MCF 10A (cell line): Measurements from ENCODE around the gene CLIP1. TPM values are rescaled to one million over a fixed set of nuclear protein-coding genes. Genes with fewer than 3 reads are reported as not detected.
"Not testable (repeated sequence)": the region's sequence is repeated elsewhere in the genome, so short reads cannot be mapped to it uniquely, and the experiment has no call there.

Experiments used
- BruUV-seq: library from RNA; stranded (reverse); fragments of 400-500 nt; replicated peaks from 2 replicates; lab custom pipeline; 2021; lab: Mats Ljungman, UMichigan
- CTCF ChIA-PET: fragments of 300-600 bp; sonication (Branson Sonifier 250); formaldehyde crosslinking; extraction: SDS; loops from one replicate; lab custom pipeline; 2021; ENCODE audit warnings: antibody characterized with exemption, inconsistent platforms; lab: Yijun Ruan, JAX
- POLR2A ChIA-PET: fragments of 300-600, 350-650 bp; sonication (Branson Sonifier 250); formaldehyde crosslinking; extraction: SDS; loops from one replicate; lab custom pipeline; 2020; ENCODE audit warnings: antibody characterized with exemption, inconsistent platforms; lab: Yijun Ruan, JAX
- DNase-seq: peaks from one replicate; pipeline ENCODE4 v3.0.0-alpha.2; 2018; ENCODE audit not compliant: unreplicated experiment
- H3K27ac Mint-ChIP-seq: one replicate; pipeline ENCODE4 v1.8.0; 2022; ENCODE audit warnings: mild to moderate bottlenecking, low read depth, mixed read lengths; ENCODE audit not compliant: unreplicated experiment
- H3K27me3 Mint-ChIP-seq: one replicate; pipeline ENCODE4 v1.8.0; 2022; ENCODE audit warnings: mixed read lengths; ENCODE audit not compliant: insufficient read depth, unreplicated experiment
- H3K36me3 Mint-ChIP-seq: one replicate; pipeline ENCODE4 v1.8.0; 2022; ENCODE audit warnings: mild to moderate bottlenecking, moderate library complexity, mixed read lengths; ENCODE audit not compliant: insufficient read depth, unreplicated experiment
- H3K4me1 Mint-ChIP-seq: one replicate; pipeline ENCODE4 v1.8.0; 2022; ENCODE audit warnings: mixed read lengths; ENCODE audit not compliant: insufficient read depth, unreplicated experiment
- H3K4me3 Mint-ChIP-seq: one replicate; pipeline ENCODE4 v1.8.0; 2022; ENCODE audit warnings: mild to moderate bottlenecking, moderate library complexity, mixed read lengths; ENCODE audit not compliant: unreplicated experiment
- H3K9me3 Mint-ChIP-seq: one replicate; pipeline ENCODE4 v1.8.0; 2022; ENCODE audit warnings: mixed read lengths; ENCODE audit not compliant: unreplicated experiment
- intact Hi-C: fragments of 100-400 bp; cut with micrococcal nuclease; formaldehyde crosslinking; loops from 2 replicates; pipeline ENCODE4 v1.14.1; 2022
- total RNA-seq: library from RNA; stranded (reverse); gene quantifications from 2 replicates; pipeline ENCODE4 v1.2.3, GENCODE V29; 2022
- TF ChIP-seq, protein P1 (sequence below): fragments of 200-600 bp; IDR thresholded peaks from one replicate; pipeline ENCODE4 v1.8.0; 2022; ENCODE audit warnings: antibody characterized with exemption, mild to moderate bottlenecking; ENCODE audit not compliant: unreplicated experiment

Gene CLIP1
- total RNA-seq, 1 experiment from 2014 or later, result 92.6 TPM

DNA sequence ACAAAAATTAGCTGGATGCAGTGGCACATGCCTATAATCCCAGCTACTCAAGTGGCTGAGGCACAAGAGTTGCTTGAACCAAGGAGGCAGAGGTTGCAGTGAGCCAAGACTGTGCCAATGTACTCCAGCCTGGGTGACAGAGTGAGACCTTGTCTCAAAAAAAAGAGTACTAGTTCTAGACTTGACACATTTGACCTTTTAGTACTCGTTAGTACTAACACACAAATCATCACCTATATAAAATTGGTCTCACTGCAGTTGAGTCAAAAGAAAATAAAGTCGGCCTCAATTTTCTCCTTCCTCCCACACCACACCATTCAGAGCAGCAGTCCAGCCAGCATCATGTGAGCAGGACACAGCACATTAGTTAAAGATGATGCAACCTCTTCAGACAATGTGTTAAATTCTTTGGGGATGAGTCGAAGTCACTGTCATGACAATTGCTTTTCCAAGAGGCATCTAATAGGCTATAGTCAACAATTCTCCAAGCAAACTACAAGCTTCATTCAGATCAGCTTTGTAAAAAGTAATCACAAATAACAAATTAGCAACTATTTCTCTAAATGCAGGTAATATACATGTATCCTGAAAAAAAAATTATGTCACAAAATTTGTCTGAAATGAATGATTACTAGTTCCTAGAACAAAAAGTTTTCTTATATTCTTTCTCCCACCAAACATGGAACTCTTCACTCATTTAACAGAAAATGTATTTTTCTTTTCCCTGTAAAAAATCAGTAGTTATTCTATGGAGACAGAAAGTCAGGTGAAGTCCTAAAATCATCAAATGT is 55.6 kb downstream of the CLIP1 start:
- DNase-seq, result peak; percentile 86

DNA sequence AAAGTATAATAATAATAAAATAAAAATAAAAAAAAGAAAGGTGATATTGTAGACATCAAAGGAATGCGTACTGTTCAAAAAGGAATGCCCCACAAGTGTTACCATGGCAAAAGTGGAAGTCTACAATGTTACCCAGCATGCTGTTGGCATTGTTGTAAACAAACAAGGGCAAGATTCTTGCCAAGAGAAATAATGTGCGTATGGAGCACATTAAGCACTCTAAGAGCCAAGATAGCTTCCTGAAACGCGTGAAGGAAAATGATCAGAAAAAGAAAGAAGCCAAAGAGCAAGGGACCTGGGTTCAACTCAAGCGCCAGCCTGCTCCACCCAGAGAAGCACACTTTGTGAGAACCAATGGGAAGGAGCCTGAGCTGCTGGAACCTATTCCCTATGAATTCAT is 57.2 kb downstream of the CLIP1 start:
- BruUV-seq, H3K9me3 Mint-ChIP-seq, DNase-seq, H3K4me3 Mint-ChIP-seq, H3K27me3 Mint-ChIP-seq, intact Hi-C loops: not testable (repeated sequence)
- H3K36me3 Mint-ChIP-seq, result peaks cover 50% of the 10 kb centered on the region
- peaks cover 20% of the 10 kb centered on the region for H3K4me1 Mint-ChIP-seq
- POLR2A ChIA-PET, result interaction anchor here (3.2 kb wide), 1 partner anchor 35 kb away, joined by 21 read pairs; no protein-coding TSS in a partner anchor
- H3K27ac Mint-ChIP-seq, result peak overlapping the region; percentile 95
- CTCF ChIA-PET, result interaction anchor here (0.6 kb wide), 1 partner anchor 603 kb away, joined by 3 read pairs; no protein-coding TSS in a partner anchor

More for the DNA sequence above, 55.6 kb downstream of the CLIP1 start:
- ChIA-PET POLR2A (interaction anchor here (0.6 to 3.2 kb wide), 9 partner anchors 9 to 291 kb away, joined by 3 to 21 read pairs (median 3); partner anchors contain the start of genes KNTC1 and RSRC2), CTCF (interaction anchor here (0.6 to 1.9 kb wide), 4 partner anchors 11 to 386 kb away, joined by 3 to 8 read pairs (median 5); partner anchors contain the start of gene DENR)
- Mint-ChIP-seq H3K27me3 (no peaks in the 10 kb centered on the region), H3K36me3 (peaks cover 43% of the 10 kb centered on the region), H3K4me3 (peak overlapping the region; percentile 18), H3K27ac (peak overlapping the region; percentile 95), H3K9me3 (no peaks in the 10 kb centered on the region), H3K4me1 (peaks cover 24% of the 10 kb centered on the region)
- TF ChIP-seq, protein P1, sequence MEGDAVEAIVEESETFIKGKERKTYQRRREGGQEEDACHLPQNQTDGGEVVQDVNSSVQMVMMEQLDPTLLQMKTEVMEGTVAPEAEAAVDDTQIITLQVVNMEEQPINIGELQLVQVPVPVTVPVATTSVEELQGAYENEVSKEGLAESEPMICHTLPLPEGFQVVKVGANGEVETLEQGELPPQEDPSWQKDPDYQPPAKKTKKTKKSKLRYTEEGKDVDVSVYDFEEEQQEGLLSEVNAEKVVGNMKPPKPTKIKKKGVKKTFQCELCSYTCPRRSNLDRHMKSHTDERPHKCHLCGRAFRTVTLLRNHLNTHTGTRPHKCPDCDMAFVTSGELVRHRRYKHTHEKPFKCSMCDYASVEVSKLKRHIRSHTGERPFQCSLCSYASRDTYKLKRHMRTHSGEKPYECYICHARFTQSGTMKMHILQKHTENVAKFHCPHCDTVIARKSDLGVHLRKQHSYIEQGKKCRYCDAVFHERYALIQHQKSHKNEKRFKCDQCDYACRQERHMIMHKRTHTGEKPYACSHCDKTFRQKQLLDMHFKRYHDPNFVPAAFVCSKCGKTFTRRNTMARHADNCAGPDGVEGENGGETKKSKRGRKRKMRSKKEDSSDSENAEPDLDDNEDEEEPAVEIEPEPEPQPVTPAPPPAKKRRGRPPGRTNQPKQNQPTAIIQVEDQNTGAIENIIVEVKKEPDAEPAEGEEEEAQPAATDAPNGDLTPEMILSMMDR, result no peak
- intact Hi-C loops, result no loop called here
- BruUV-seq, result TSS peak; percentile 99

DNA sequence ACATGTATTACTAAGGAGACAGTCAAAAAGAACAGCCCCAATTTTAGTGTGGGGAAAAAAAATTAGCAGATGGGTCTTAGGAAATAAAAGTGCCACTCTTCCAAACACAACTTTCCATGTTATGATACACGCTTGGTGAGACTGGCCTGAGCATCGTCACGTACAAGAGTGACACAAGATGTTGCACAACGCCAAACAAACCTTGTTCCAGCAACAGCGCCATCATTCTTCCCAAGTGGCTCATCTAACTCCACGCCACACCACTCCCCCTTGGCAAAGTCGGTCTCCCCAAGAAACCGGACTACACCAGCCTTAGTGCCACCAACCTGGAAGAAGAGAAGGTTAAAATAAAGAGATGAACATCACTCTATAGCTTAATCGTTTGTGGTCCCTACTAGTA is 58.7 kb downstream of the CLIP1 start:
- Mint-ChIP-seq H3K36me3 (peaks cover 51% of the 10 kb centered on the region), H3K4me3 (no peak overlapping the region), H3K9me3 (no peaks in the 10 kb centered on the region), H3K27ac (no peak overlapping the region), H3K4me1 (peaks cover 20% of the 10 kb centered on the region), H3K27me3 (no peaks in the 10 kb centered on the region)
- POLR2A ChIA-PET, result interaction anchor here (0.7 kb wide), 1 partner anchor 607 kb away, joined by 3 read pairs; no protein-coding TSS in a partner anchor
- TF ChIP-seq, protein P1, result no peak
- intact Hi-C loops, result no loop called here
- CTCF ChIA-PET, result interaction anchor here (0.9 kb wide), 1 partner anchor 8 kb away, joined by 4 read pairs; no protein-coding TSS in a partner anchor
- no peak for DNase-seq
- no TSS peak for BruUV-seq

DNA sequence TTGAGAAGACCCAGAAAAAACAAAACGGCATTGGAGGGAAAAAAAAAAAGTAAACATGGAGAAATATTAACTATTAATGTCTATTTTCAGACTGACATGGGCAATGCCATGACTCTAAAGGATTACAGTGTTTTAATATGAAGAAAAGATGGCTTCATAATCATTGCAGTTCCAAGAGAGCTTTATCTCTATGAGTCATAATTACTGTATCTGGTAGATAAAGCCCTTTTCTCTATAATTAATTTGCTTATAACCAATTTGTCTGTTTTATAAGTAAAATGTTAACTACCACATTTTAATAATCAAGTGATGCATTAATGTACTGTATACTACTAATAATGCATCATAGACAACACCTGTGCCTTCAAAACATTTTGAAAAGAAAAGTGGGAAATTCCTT is 59.7 kb downstream of the CLIP1 start:
- no peak for DNase-seq
- POLR2A ChIA-PET, result no interaction called here
- Mint-ChIP-seq H3K27me3 (no peaks in the 10 kb centered on the region), H3K9me3 (no peaks in the 10 kb centered on the region), H3K4me3 (no peak overlapping the region), H3K4me1 (peaks cover 13% of the 10 kb centered on the region), H3K27ac (no peak overlapping the region), H3K36me3 (peaks cover 51% of the 10 kb centered on the region)
- TF ChIP-seq, protein P1, result no peak
- BruUV-seq, result no TSS peak
- intact Hi-C loops, result no loop called here
- CTCF ChIA-PET, result no interaction called here

DNA sequence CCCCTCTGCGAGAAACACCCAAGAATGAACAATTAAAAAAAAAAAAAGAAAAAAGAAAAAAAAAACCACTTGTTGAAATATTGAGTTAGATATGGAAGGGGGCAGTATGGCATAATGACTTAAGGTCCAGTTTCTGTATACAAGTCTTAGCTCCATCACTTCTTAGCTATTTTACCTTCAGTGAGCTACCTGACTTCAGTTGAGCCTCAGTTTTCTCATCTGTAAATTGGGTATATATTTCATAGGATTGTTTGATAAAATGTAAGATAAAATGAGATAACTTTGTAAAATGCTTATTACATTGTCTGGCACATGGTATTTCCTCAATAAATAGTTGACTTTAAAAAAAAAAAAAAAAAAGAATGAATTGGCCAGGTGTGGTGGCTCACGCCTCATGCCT is 64.1 kb downstream of the CLIP1 start:
- H3K27ac Mint-ChIP-seq, BruUV-seq, H3K27me3 Mint-ChIP-seq, H3K4me3 Mint-ChIP-seq, POLR2A ChIA-PET, H3K4me1 Mint-ChIP-seq, intact Hi-C loops, DNase-seq, H3K9me3 Mint-ChIP-seq: not testable (repeated sequence)
- peaks cover 79% of the 10 kb centered on the region for H3K36me3 Mint-ChIP-seq
- CTCF ChIA-PET, result interaction anchor here (0.5 to 0.7 kb wide), 4 partner anchors 118 to 394 kb away, joined by 3 to 4 read pairs (median 3); partner anchors contain the start of gene DENR

DNA sequence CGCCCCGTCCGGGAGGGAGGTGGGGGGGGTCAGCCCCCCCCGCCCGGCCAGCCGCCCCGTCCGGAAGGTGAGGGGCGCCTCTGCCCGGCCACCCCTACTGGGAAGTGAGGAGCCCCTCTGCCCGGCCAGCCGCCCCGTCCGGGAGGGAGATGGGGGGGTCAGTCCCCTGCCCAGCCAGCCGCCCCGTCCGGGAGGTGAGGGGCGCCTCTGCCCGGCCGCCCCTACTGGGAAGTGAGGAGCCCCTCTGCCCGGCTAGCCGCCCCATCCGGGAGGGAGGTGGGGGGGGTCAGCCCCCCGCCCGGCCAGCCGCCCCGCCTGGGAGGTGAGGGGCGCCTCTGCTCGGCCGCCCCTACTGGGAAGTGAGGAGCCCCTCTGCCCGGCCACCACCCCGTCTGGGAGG is 64.9 kb downstream of the CLIP1 start:
- H3K4me1 Mint-ChIP-seq, H3K4me3 Mint-ChIP-seq, BruUV-seq, H3K27ac Mint-ChIP-seq, intact Hi-C loops, DNase-seq, H3K27me3 Mint-ChIP-seq, CTCF ChIA-PET, POLR2A ChIA-PET, H3K9me3 Mint-ChIP-seq: not testable (repeated sequence)
- peaks cover 79% of the 10 kb centered on the region for H3K36me3 Mint-ChIP-seq
